Measurements from ENCODE around the gene PTPN3.

PTPN3 gene

GRCh38 chr9:109496218-109496617 is 1.9 kb downstream of the PTPN3 start:
- Mint-ChIP-seq H3K4me3 (no peak overlapping the region), H3K27me3 (ENCODE audit: low read depth) (peaks cover 78% of the 10 kb centered on the region), H3K36me3 (ENCODE audit: low read depth) (no peaks in the 10 kb centered on the region)

GRCh38 chr9:109493648-109494047 is 4.5 kb downstream of the PTPN3 start:
- peaks cover 55% of the 10 kb centered on the region for H3K27me3 Mint-ChIP-seq (ENCODE audit: low read depth)
- no peak overlapping the region for H3K4me3 Mint-ChIP-seq
- H3K9me3 Mint-ChIP-seq = no peaks in the 10 kb centered on the region
- H3K27ac Mint-ChIP-seq = no peak overlapping the region
- H3K36me3 Mint-ChIP-seq (ENCODE audit: low read depth) = no peaks in the 10 kb centered on the region
- H3K4me1 Mint-ChIP-seq (ENCODE audit: low read depth) = peaks cover 8% of the 10 kb centered on the region

More at GRCh38 chr9:109496218-109496617, 1.9 kb downstream of the PTPN3 start:
- H3K27ac Mint-ChIP-seq = no peak overlapping the region
- peaks cover 11% of the 10 kb centered on the region for H3K4me1 Mint-ChIP-seq (ENCODE audit: low read depth)
- no peaks in the 10 kb centered on the region for H3K9me3 Mint-ChIP-seq

- Mint-ChIP-seq H3K36me3 (ENCODE audit: low read depth) (no peaks in the 10 kb centered on the region), H3K27ac (no peak overlapping the region), H3K27me3 (ENCODE audit: low read depth) (peaks cover 48% of the 10 kb centered on the region), H3K4me3 (no peak overlapping the region), H3K4me1 (ENCODE audit: low read depth) (peaks cover 6% of the 10 kb centered on the region), H3K9me3 (no peaks in the 10 kb centered on the region)
Observed at GRCh38 chr9:109491590-109491989, 6.5 kb downstream of the PTPN3 start.

GRCh38 chr9:109488791-109489492 is 9.2 kb downstream of the PTPN3 start:
- H3K4me1 Mint-ChIP-seq (ENCODE audit: low read depth) = peaks cover 6% of the 10 kb centered on the region

GRCh38 chr9:109488351-109488750 is 9.8 kb downstream of the PTPN3 start:
- Mint-ChIP-seq H3K4me3 (no peak overlapping the region), H3K27me3 (ENCODE audit: low read depth) (peaks cover 23% of the 10 kb centered on the region)

More at GRCh38 chr9:109488791-109489492, 9.2 kb downstream of the PTPN3 start:
- H3K9me3 Mint-ChIP-seq = no peaks in the 10 kb centered on the region
- peaks cover 29% of the 10 kb centered on the region for H3K27me3 Mint-ChIP-seq (ENCODE audit: low read depth)
- no peaks in the 10 kb centered on the region for H3K36me3 Mint-ChIP-seq (ENCODE audit: low read depth)
- no peak overlapping the region for H3K27ac Mint-ChIP-seq
- H3K4me3 Mint-ChIP-seq = no peak overlapping the region

GRCh38 chr9:109487247-109487646 is 10.9 kb downstream of the PTPN3 start:
- no peaks in the 10 kb centered on the region for H3K36me3 Mint-ChIP-seq (ENCODE audit: low read depth)
- no peak overlapping the region for H3K4me3 Mint-ChIP-seq
- H3K4me1 Mint-ChIP-seq (ENCODE audit: low read depth) = peaks cover 12% of the 10 kb centered on the region
- H3K27me3 Mint-ChIP-seq (ENCODE audit: low read depth) = peaks cover 19% of the 10 kb centered on the region
- H3K9me3 Mint-ChIP-seq = no peaks in the 10 kb centered on the region
- H3K27ac Mint-ChIP-seq = no peak overlapping the region

More at GRCh38 chr9:109488351-109488750, 9.8 kb downstream of the PTPN3 start:
- H3K27ac Mint-ChIP-seq = no peak overlapping the region
- no peaks in the 10 kb centered on the region for H3K9me3 Mint-ChIP-seq
- H3K4me1 Mint-ChIP-seq (ENCODE audit: low read depth) = peaks cover 6% of the 10 kb centered on the region
- no peaks in the 10 kb centered on the region for H3K36me3 Mint-ChIP-seq (ENCODE audit: low read depth)

- Mint-ChIP-seq H3K27me3 (ENCODE audit: low read depth) (peaks cover 12% of the 10 kb centered on the region), H3K36me3 (ENCODE audit: low read depth) (no peaks in the 10 kb centered on the region), H3K4me1 (ENCODE audit: low read depth) (peaks cover 23% of the 10 kb centered on the region), H3K27ac (no peak overlapping the region), H3K4me3 (no peak overlapping the region), H3K9me3 (no peaks in the 10 kb centered on the region)
Observed at GRCh38 chr9:109483744-109484429, 14.2 kb downstream of the PTPN3 start.

GRCh38 chr9:109482391-109482916 is 15.7 kb downstream of the PTPN3 start:
- H3K9me3 Mint-ChIP-seq = no peaks in the 10 kb centered on the region
- no peak overlapping the region for H3K4me3 Mint-ChIP-seq
- peaks cover 23% of the 10 kb centered on the region for H3K4me1 Mint-ChIP-seq (ENCODE audit: low read depth)
- H3K27ac Mint-ChIP-seq = peak overlapping the region; percentile 74
- peaks cover 8% of the 10 kb centered on the region for H3K27me3 Mint-ChIP-seq (ENCODE audit: low read depth)
- no peaks in the 10 kb centered on the region for H3K36me3 Mint-ChIP-seq (ENCODE audit: low read depth)

GRCh38 chr9:109481856-109482255 is 16.3 kb downstream of the PTPN3 start:
- H3K36me3 Mint-ChIP-seq (ENCODE audit: low read depth) = no peaks in the 10 kb centered on the region
- no peaks in the 10 kb centered on the region for H3K9me3 Mint-ChIP-seq
- peaks cover 8% of the 10 kb centered on the region for H3K27me3 Mint-ChIP-seq (ENCODE audit: low read depth)
- H3K4me1 Mint-ChIP-seq (ENCODE audit: low read depth) = peaks cover 23% of the 10 kb centered on the region
- H3K27ac Mint-ChIP-seq = no peak overlapping the region
- no peak overlapping the region for H3K4me3 Mint-ChIP-seq

GRCh38 chr9:109479822-109480221 is 18.3 kb downstream of the PTPN3 start:
- Mint-ChIP-seq H3K27ac (peak overlapping the region; percentile 52), H3K4me1 (ENCODE audit: low read depth) (peaks cover 25% of the 10 kb centered on the region), H3K27me3 (ENCODE audit: low read depth) (peaks cover 4% of the 10 kb centered on the region), H3K36me3 (ENCODE audit: low read depth) (no peaks in the 10 kb centered on the region), H3K4me3 (no peak overlapping the region), H3K9me3 (no peaks in the 10 kb centered on the region)

GRCh38 chr9:109478665-109479380 is 19.3 kb downstream of the PTPN3 start:
- Mint-ChIP-seq H3K4me1 (ENCODE audit: low read depth) (peaks cover 25% of the 10 kb centered on the region), H3K27ac (no peak overlapping the region), H3K36me3 (ENCODE audit: low read depth) (no peaks in the 10 kb centered on the region)

GRCh38 chr9:109478051-109478563 is 20.0 kb downstream of the PTPN3 start:
- Mint-ChIP-seq H3K27me3 (ENCODE audit: low read depth) (peaks cover 18% of the 10 kb centered on the region), H3K4me3 (no peak overlapping the region), H3K4me1 (ENCODE audit: low read depth) (peaks cover 25% of the 10 kb centered on the region), H3K27ac (peak overlapping the region; percentile 22), H3K9me3 (no peaks in the 10 kb centered on the region), H3K36me3 (ENCODE audit: low read depth) (no peaks in the 10 kb centered on the region)

More at GRCh38 chr9:109478665-109479380, 19.3 kb downstream of the PTPN3 start:
- peaks cover 12% of the 10 kb centered on the region for H3K27me3 Mint-ChIP-seq (ENCODE audit: low read depth)
- H3K4me3 Mint-ChIP-seq = no peak overlapping the region
- H3K9me3 Mint-ChIP-seq = no peaks in the 10 kb centered on the region

- peaks cover 17% of the 10 kb centered on the region for H3K27me3 Mint-ChIP-seq (ENCODE audit: low read depth)
- H3K4me1 Mint-ChIP-seq (ENCODE audit: low read depth) = peaks cover 20% of the 10 kb centered on the region
- H3K4me3 Mint-ChIP-seq = no peak overlapping the region
- no peak overlapping the region for H3K27ac Mint-ChIP-seq
- H3K36me3 Mint-ChIP-seq (ENCODE audit: low read depth) = no peaks in the 10 kb centered on the region
- H3K9me3 Mint-ChIP-seq = no peaks in the 10 kb centered on the region
Observed at GRCh38 chr9:109477258-109478050, 20.7 kb downstream of the PTPN3 start.

Data from T-helper 1 cell treated with Interleukin-12 subunit alpha and Interleukin-12 subunit beta and Interleukin-4 antibody, amounts not matched to agents 30 μg/mL and 1 μg/mL, for 36 hours (primary cell).